SK-N-SH treated with all-trans-retinoic acid at 6 μM for 48 hours (cell line): ENCODE data around the gene PIGC.

Experiments used
- ATAC-seq: fragments of 200-7000 bp; cut with Tn5 transposase; 3 replicates; pipeline ENCODE4 v1.9.1; 2020; ENCODE audit warnings: mild to moderate bottlenecking, moderate library complexity
- ARNTL ChIP-seq: fragments of 450-650 bp; formaldehyde crosslinking; IDR thresholded peaks from 2 replicates; pipeline ENCODE4 v1.5.0; 2020; ENCODE audit warnings: low read depth, mild to moderate bottlenecking, moderate library complexity, borderline replicate concordance
- BACH2 ChIP-seq: fragments of 250-450 bp; sonication (Bioruptor Pico); IDR thresholded peaks from 2 replicates; pipeline ENCODE4 v1.9.0; 2021; ENCODE audit warnings: mild to moderate bottlenecking, borderline replicate concordance
- CSDC2 ChIP-seq: fragments of 250-450 bp; sonication (Bioruptor Pico); IDR thresholded peaks from 2 replicates; pipeline ENCODE4 v1.5.0; 2020; ENCODE audit warnings: mild to moderate bottlenecking, moderate library complexity
- CSRNP3 ChIP-seq: fragments of 250-450 bp; sonication (Bioruptor Pico); IDR thresholded peaks from 2 replicates; pipeline ENCODE4 v1.5.1; 2021; ENCODE audit warnings: mild to moderate bottlenecking, moderate library complexity
- ESRRG ChIP-seq: fragments of 250-450 bp; sonication (Bioruptor Pico); IDR thresholded peaks from 2 replicates; pipeline ENCODE4 v1.6.1; 2021; ENCODE audit warnings: mild to moderate bottlenecking
- GLIS3 ChIP-seq: fragments of 250-450 bp; sonication (Bioruptor Pico); IDR thresholded peaks from 2 replicates; pipeline ENCODE4 v1.5.0; 2020; ENCODE audit warnings: mild to moderate bottlenecking, moderate library complexity
- ISL1 ChIP-seq: fragments of 250-450 bp; sonication (Bioruptor Pico); IDR thresholded peaks from 2 replicates; pipeline ENCODE4 v2.1.2; 2022; ENCODE audit warnings: mild to moderate bottlenecking, moderate library complexity
- OSR1 ChIP-seq: fragments of 250-450 bp; sonication (Bioruptor Pico); IDR thresholded peaks from 2 replicates; pipeline ENCODE4 v1.8.0; 2022; ENCODE audit warnings: moderate library complexity, mild to moderate bottlenecking, inconsistent platforms
- RARB ChIP-seq: fragments of 250-450 bp; sonication (Bioruptor Pico); IDR thresholded peaks from 2 replicates; pipeline ENCODE4 v1.8.0; 2021; ENCODE audit warnings: mild to moderate bottlenecking, moderate library complexity
- SNAI2 ChIP-seq: fragments of 250-450 bp; sonication (Bioruptor Pico); IDR thresholded peaks from 2 replicates; pipeline ENCODE4 v1.5.0; 2020; ENCODE audit warnings: mild to moderate bottlenecking, moderate library complexity
- TCF4 ChIP-seq: fragments of 250-450 bp; sonication (Bioruptor Pico); IDR thresholded peaks from 2 replicates; pipeline ENCODE4 v1.8.0; 2021; ENCODE audit warnings: mild to moderate bottlenecking, moderate library complexity, borderline replicate concordance
- TOX ChIP-seq: fragments of 250-450 bp; sonication (Bioruptor Pico); IDR thresholded peaks from 2 replicates; pipeline ENCODE4 v1.8.0; 2021; ENCODE audit warnings: mild to moderate bottlenecking, moderate library complexity, borderline replicate concordance
- ZC3H10 ChIP-seq: fragments of 250-450 bp; sonication (Bioruptor Pico); IDR thresholded peaks from 2 replicates; pipeline ENCODE4 v1.5.1; 2021; ENCODE audit warnings: mild to moderate bottlenecking, moderate library complexity
- ZFP3 ChIP-seq: fragments of 250-450 bp; sonication (Bioruptor Pico); IDR thresholded peaks from 2 replicates; pipeline ENCODE4 v1.5.0; 2020; ENCODE audit warnings: mild to moderate bottlenecking, moderate library complexity
- ZFP30 ChIP-seq: fragments of 450-650 bp; formaldehyde crosslinking; IDR thresholded peaks from 2 replicates; pipeline ENCODE4 v1.5.0; 2022; ENCODE audit warnings: mild to moderate bottlenecking, moderate library complexity
- ZNF565 ChIP-seq: fragments of 450-650 bp; formaldehyde crosslinking; conservative IDR thresholded peaks from 2 replicates; pipeline ENCODE4 v1.5.0; 2020; ENCODE audit warnings: low read depth, mild to moderate bottlenecking, moderate library complexity
- ZNF70 ChIP-seq: fragments of 450-650 bp; formaldehyde crosslinking; IDR thresholded peaks from 2 replicates; pipeline ENCODE4 v1.5.0; 2020; ENCODE audit warnings: mild to moderate bottlenecking, moderate library complexity
- ZNF8 ChIP-seq: fragments of 450-650 bp; formaldehyde crosslinking; IDR thresholded peaks from 2 replicates; pipeline ENCODE4 v1.5.0; 2020; ENCODE audit warnings: mild to moderate bottlenecking, moderate library complexity
- TF ChIP-seq, protein P1 (sequence below): fragments of 250-450 bp; sonication (Bioruptor Pico); IDR thresholded peaks from 2 replicates; pipeline ENCODE4 v1.8.0; 2020; ENCODE audit warnings: mild to moderate bottlenecking, moderate library complexity, borderline replicate concordance
- TF ChIP-seq, protein P2 (sequence below): fragments of 250-450 bp; sonication (Bioruptor Pico); IDR thresholded peaks from 2 replicates; pipeline ENCODE4 v1.5.0; 2020; ENCODE audit warnings: mild to moderate bottlenecking, moderate library complexity
- TF ChIP-seq, protein P3 (sequence below): fragments of 250-450 bp; sonication (Bioruptor Pico); IDR thresholded peaks from 2 replicates; pipeline ENCODE4 v1.8.0; 2021; ENCODE audit warnings: low read depth, mild to moderate bottlenecking, moderate library complexity, borderline replicate concordance

Gene PIGC

DNA sequence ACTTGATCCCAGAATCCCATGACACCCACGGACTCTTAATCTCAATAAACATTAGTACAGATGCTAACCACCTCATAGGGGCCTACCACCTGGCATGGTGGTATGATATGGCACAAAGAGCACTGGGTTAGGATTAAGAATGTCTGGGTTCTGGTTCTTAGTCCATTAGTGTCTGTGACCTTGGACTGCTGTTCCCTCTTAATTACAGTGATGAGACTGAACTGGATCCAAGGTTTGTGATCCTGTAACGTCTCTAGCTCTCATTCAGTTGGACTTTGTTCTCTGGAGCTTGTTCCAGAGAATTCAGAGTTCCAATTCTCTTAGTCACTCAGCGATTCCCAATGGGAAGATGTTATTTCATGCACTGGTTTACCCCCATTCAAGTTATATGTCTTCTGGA, 23.6 kb upstream of the PIGC start:
- TF ChIP-seq, protein P1, sequence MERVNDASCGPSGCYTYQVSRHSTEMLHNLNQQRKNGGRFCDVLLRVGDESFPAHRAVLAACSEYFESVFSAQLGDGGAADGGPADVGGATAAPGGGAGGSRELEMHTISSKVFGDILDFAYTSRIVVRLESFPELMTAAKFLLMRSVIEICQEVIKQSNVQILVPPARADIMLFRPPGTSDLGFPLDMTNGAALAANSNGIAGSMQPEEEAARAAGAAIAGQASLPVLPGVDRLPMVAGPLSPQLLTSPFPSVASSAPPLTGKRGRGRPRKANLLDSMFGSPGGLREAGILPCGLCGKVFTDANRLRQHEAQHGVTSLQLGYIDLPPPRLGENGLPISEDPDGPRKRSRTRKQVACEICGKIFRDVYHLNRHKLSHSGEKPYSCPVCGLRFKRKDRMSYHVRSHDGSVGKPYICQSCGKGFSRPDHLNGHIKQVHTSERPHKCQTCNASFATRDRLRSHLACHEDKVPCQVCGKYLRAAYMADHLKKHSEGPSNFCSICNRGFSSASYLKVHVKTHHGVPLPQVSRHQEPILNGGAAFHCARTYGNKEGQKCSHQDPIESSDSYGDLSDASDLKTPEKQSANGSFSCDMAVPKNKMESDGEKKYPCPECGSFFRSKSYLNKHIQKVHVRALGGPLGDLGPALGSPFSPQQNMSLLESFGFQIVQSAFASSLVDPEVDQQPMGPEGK (CRISPR knock-in tag), result no peak
- TF ChIP-seq CSRNP3 (CRISPR knock-in tag) (no peak), ISL1 (CRISPR knock-in tag) (no peak)
- no peak; the same call in 2 of the 3 replicates for ATAC-seq

GRCh38 chr1:172466795-172467407, 23.0 kb upstream of the PIGC start:
- TF ChIP-seq BACH2 (CRISPR knock-in tag) (no peak), SNAI2 (CRISPR knock-in tag) (no peak), ZC3H10 (CRISPR knock-in tag) (no peak), ISL1 (CRISPR knock-in tag) (no peak), ZNF565 (CRISPR knock-in tag) (no peak), ZFP30 (CRISPR knock-in tag) (no peak), OSR1 (CRISPR knock-in tag) (no peak), ESRRG (CRISPR knock-in tag) (no peak), TCF4 (no peak), ZNF8 (CRISPR knock-in tag) (no peak), ZFP3 (CRISPR knock-in tag) (no peak)
- TF ChIP-seq, protein P2, sequence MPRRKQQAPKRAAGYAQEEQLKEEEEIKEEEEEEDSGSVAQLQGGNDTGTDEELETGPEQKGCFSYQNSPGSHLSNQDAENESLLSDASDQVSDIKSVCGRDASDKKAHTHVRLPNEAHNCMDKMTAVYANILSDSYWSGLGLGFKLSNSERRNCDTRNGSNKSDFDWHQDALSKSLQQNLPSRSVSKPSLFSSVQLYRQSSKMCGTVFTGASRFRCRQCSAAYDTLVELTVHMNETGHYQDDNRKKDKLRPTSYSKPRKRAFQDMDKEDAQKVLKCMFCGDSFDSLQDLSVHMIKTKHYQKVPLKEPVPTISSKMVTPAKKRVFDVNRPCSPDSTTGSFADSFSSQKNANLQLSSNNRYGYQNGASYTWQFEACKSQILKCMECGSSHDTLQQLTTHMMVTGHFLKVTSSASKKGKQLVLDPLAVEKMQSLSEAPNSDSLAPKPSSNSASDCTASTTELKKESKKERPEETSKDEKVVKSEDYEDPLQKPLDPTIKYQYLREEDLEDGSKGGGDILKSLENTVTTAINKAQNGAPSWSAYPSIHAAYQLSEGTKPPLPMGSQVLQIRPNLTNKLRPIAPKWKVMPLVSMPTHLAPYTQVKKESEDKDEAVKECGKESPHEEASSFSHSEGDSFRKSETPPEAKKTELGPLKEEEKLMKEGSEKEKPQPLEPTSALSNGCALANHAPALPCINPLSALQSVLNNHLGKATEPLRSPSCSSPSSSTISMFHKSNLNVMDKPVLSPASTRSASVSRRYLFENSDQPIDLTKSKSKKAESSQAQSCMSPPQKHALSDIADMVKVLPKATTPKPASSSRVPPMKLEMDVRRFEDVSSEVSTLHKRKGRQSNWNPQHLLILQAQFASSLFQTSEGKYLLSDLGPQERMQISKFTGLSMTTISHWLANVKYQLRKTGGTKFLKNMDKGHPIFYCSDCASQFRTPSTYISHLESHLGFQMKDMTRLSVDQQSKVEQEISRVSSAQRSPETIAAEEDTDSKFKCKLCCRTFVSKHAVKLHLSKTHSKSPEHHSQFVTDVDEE (CRISPR knock-in tag), result no peak
- peak; percentile 58 for ATAC-seq

GRCh38 chr1:172465617-172466016, 21.7 kb upstream of the PIGC start:
- TF ChIP-seq ARNTL (CRISPR knock-in tag) (no peak), ZC3H10 (CRISPR knock-in tag) (no peak), ZNF8 (CRISPR knock-in tag) (no peak), ZNF565 (CRISPR knock-in tag) (no peak), CSDC2 (CRISPR knock-in tag) (no peak), ZNF70 (CRISPR knock-in tag) (no peak), RARB (CRISPR knock-in tag) (no peak), SNAI2 (CRISPR knock-in tag) (no peak), GLIS3 (no peak), OSR1 (CRISPR knock-in tag) (no peak), TOX (CRISPR knock-in tag) (no peak)
- TF ChIP-seq, protein P2 (CRISPR knock-in tag), result no peak
- ATAC-seq, result no peak

GRCh38 chr1:172460887-172461315, 17.0 kb upstream of the PIGC start:
- ATAC-seq, result no peak
- no peak for TF ChIP-seq TCF4
- TF ChIP-seq BACH2 (CRISPR knock-in tag), result no peak
- no peak for TF ChIP-seq SNAI2 (CRISPR knock-in tag)
- TF ChIP-seq CSDC2 (CRISPR knock-in tag), result no peak
- TF ChIP-seq, protein P1 (CRISPR knock-in tag), result no peak
- no peak for TF ChIP-seq ZNF70 (CRISPR knock-in tag)
- no peak for TF ChIP-seq ARNTL (CRISPR knock-in tag)
- TF ChIP-seq, protein P3, sequence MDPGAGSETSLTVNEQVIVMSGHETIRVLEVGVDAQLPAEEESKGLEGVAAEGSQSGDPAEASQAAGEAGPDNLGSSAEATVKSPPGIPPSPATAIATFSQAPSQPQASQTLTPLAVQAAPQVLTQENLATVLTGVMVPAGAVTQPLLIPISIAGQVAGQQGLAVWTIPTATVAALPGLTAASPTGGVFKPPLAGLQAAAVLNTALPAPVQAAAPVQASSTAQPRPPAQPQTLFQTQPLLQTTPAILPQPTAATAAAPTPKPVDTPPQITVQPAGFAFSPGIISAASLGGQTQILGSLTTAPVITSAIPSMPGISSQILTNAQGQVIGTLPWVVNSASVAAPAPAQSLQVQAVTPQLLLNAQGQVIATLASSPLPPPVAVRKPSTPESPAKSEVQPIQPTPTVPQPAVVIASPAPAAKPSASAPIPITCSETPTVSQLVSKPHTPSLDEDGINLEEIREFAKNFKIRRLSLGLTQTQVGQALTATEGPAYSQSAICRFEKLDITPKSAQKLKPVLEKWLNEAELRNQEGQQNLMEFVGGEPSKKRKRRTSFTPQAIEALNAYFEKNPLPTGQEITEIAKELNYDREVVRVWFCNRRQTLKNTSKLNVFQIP (CRISPR knock-in tag), result no peak
- TF ChIP-seq ZC3H10 (CRISPR knock-in tag), result no peak
- no peak for TF ChIP-seq ZNF8 (CRISPR knock-in tag)
